GM23338 (cell line): Measurements from ENCODE around the gene GPR78. TPM values are rescaled to one million over a fixed set of nuclear protein-coding genes. Genes with fewer than 3 reads are reported as not detected.

Experiments used
- ATAC-seq: fragments of 200-7000 bp; cut with Tn5 transposase; 3 replicates; pipeline ENCODE4 v1.9.1; 2020
- DNase-seq: peaks from one replicate; pipeline ENCODE4 v3.0.0-alpha.2; 2015; ENCODE audit warnings: low spot score
- H2AFZ ChIP-seq: fragments of 200-600 bp; sonication (generic); 2 replicates; pipeline ENCODE4 v1.8.0; 2016; ENCODE audit warnings: antibody characterized with exemption, mild to moderate bottlenecking, moderate library complexity
- H3F3A ChIP-seq: fragments of 200-600 bp; sonication (generic); replicated peaks from 2 replicates; pipeline ENCODE4 v1.8.0; 2017; ENCODE audit warnings: antibody characterized with exemption, mixed run types, low read depth
- H3K27ac ChIP-seq: fragments of 200-600 bp; sonication (generic); 2 replicates; pipeline ENCODE4 v1.6.1; 2016; ENCODE audit warnings: low read depth
- H3K27me3 ChIP-seq: fragments of 200-600 bp; sonication (generic); 2 replicates; pipeline ENCODE4 v1.8.0; 2016; ENCODE audit warnings: mild to moderate bottlenecking, mixed run types, moderate library complexity; ENCODE audit not compliant: insufficient read depth
- H3K36me3 ChIP-seq: fragments of 200-600 bp; sonication (generic); 2 replicates; pipeline ENCODE4 v1.8.0; 2016; ENCODE audit warnings: mild to moderate bottlenecking; ENCODE audit not compliant: insufficient read depth
- H3K4me1 ChIP-seq: fragments of 200-600 bp; sonication (generic); 2 replicates; pipeline ENCODE4 v1.8.0; 2016; ENCODE audit warnings: mild to moderate bottlenecking, moderate library complexity; ENCODE audit not compliant: insufficient read depth
- H3K4me2 ChIP-seq: fragments of 200-600 bp; sonication (generic); 2 replicates; pipeline ENCODE4 v1.7.1; 2017; ENCODE audit warnings: mixed run types
- H3K4me3 ChIP-seq: fragments of 200-600 bp; sonication (generic); 2 replicates; pipeline ENCODE4 v1.6.1; 2016; ENCODE audit warnings: mixed run types
- H3K79me2 ChIP-seq: fragments of 200-600 bp; sonication (generic); replicated peaks from 2 replicates; pipeline ENCODE4 v1.8.0; 2017; ENCODE audit warnings: mild to moderate bottlenecking; ENCODE audit not compliant: insufficient read depth
- H3K9me2 ChIP-seq: fragments of 200-600 bp; sonication (generic); 2 replicates; pipeline ENCODE4 v1.8.0; 2017; ENCODE audit not compliant: insufficient read depth
- H4K20me1 ChIP-seq: fragments of 200-600 bp; sonication (generic); replicated peaks from 2 replicates; pipeline ENCODE4 v1.8.0; 2017; ENCODE audit warnings: mild to moderate bottlenecking; ENCODE audit not compliant: insufficient read depth
- H3K27ac Mint-ChIP-seq: 2 replicates; pipeline ENCODE4 v1.8.0; 2020; ENCODE audit warnings: inconsistent platforms, mild to moderate bottlenecking, moderate library complexity, mixed read lengths
- H3K27me3 Mint-ChIP-seq: 3 replicates; pipeline ENCODE4 v1.8.0; 2022; ENCODE audit warnings: low read depth, mild to moderate bottlenecking, moderate library complexity, mixed read lengths, inconsistent platforms; ENCODE audit not compliant: insufficient read depth, poor library complexity
- H3K36me3 Mint-ChIP-seq: 3 replicates; pipeline ENCODE4 v1.8.0; 2021; ENCODE audit warnings: low read depth, mild to moderate bottlenecking, inconsistent platforms, moderate library complexity, mixed read lengths
- H3K4me1 Mint-ChIP-seq: 3 replicates; pipeline ENCODE4 v1.8.0; 2020; ENCODE audit warnings: mild to moderate bottlenecking, inconsistent platforms, mixed read lengths
- H3K4me3 Mint-ChIP-seq: 3 replicates; pipeline ENCODE4 v1.8.0; 2021; ENCODE audit warnings: moderate library complexity, mild to moderate bottlenecking, inconsistent platforms, mixed read lengths
- H3K9me3 Mint-ChIP-seq: 3 replicates; pipeline ENCODE4 v1.8.0; 2020; ENCODE audit warnings: moderate library complexity, mild to moderate bottlenecking, inconsistent platforms, mixed read lengths
- CREB1 ChIP-seq: fragments of 250-450 bp; sonication (Bioruptor Pico); IDR thresholded peaks from 2 replicates; pipeline ENCODE4 v1.5.0; 2020; ENCODE audit warnings: low read depth, mild to moderate bottlenecking, moderate library complexity
- CTCF ChIP-seq, 2 experiments: fragments of 200-600 bp in 1 of 2; sonication (generic) in 1 of 2; conservative IDR thresholded peaks; 2 replicates each; pipeline versions ENCODE4 v1.5.1 to v1.6.1; 2016 to 2017; ENCODE audit warnings: antibody characterized with exemption in 2 of 2, low read depth in 2 of 2, mild to moderate bottlenecking in 2 of 2, moderate library complexity in 1 of 2
- ETS1 ChIP-seq: IDR thresholded peaks from 2 replicates; pipeline ENCODE4 v1.6.1; 2016; ENCODE audit warnings: antibody characterized with exemption
- EZH2 ChIP-seq: fragments of 200-600 bp; sonication (generic); IDR thresholded peaks from one replicate; pipeline ENCODE4 v1.8.0; 2017; ENCODE audit warnings: antibody characterized with exemption, mild to moderate bottlenecking, low read depth; ENCODE audit not compliant: unreplicated experiment
- EZH2phosphoT487 ChIP-seq: fragments of 200-600 bp; sonication (generic); IDR thresholded peaks from one replicate; pipeline ENCODE4 v1.8.1; 2018; ENCODE audit warnings: antibody characterized with exemption; ENCODE audit not compliant: unreplicated experiment
- REST ChIP-seq: IDR thresholded peaks from one replicate; pipeline ENCODE4 v1.6.1; 2018; ENCODE audit warnings: antibody characterized with exemption; ENCODE audit not compliant: unreplicated experiment
- STAT1 ChIP-seq: IDR thresholded peaks from one replicate; pipeline ENCODE4 v1.6.1; 2016; ENCODE audit warnings: antibody characterized with exemption; ENCODE audit not compliant: unreplicated experiment
- ZNF114 ChIP-seq: fragments of 250-450 bp; sonication (Bioruptor Pico); IDR thresholded peaks from 2 replicates; pipeline ENCODE4 v1.5.0; 2020; ENCODE audit warnings: mild to moderate bottlenecking, moderate library complexity
- ZNF331 ChIP-seq: fragments of 250-450 bp; sonication (Bioruptor Pico); IDR thresholded peaks from 2 replicates; pipeline ENCODE4 v1.5.0; 2020; ENCODE audit warnings: low read depth, mild to moderate bottlenecking, moderate library complexity
- polyA plus RNA-seq: library from polyadenylated mRNA; unstranded; fragments of >200 nt; fragmentation: Nextera tagmentation; extraction: Ambion mirVana; gene quantifications from 2 replicates; pipeline ENCODE4 v1.2.1, GENCODE V29; 2016
- total RNA-seq: library from RNA; depleted of rRNA; stranded (reverse); fragments of >200 nt; shearing (Covaris generic); gene quantifications from 2 replicates; pipeline ENCODE4 v1.2.3, GENCODE V29; 2014

Gene GPR78
- total and polyA plus RNA-seq, 2 experiments from 2014 or later, result 0.82 to 2.7 TPM

GRCh38 chr4:8599657-8600056 is 19.5 kb downstream of the GPR78 start:
- no peaks in the 10 kb centered on the region for H3K9me2 ChIP-seq
- no peaks in the 10 kb centered on the region for H3K27me3 ChIP-seq
- no peaks in the 10 kb centered on the region for H3K36me3 ChIP-seq
- no peaks in the 10 kb centered on the region for H3F3A ChIP-seq
- H2AFZ ChIP-seq, result no peak overlapping the region
- Mint-ChIP-seq H3K27me3 (peaks cover 1% of the 10 kb centered on the region), H3K9me3 (no peaks in the 10 kb centered on the region), H3K4me3 (no peak overlapping the region), H3K4me1 (no peaks in the 10 kb centered on the region; the same call in none of the 3 replicates), H3K27ac (no peak overlapping the region), H3K36me3 (peaks cover 6% of the 10 kb centered on the region)
- H3K4me2 ChIP-seq, result no peak overlapping the region
- H3K79me2 ChIP-seq, result peaks cover 12% of the 10 kb centered on the region
- ATAC-seq (no peak), DNase-seq (no peak)
- no peak overlapping the region for H3K4me3 ChIP-seq
- peaks cover 8% of the 10 kb centered on the region; the same call in 1 of the 2 replicates for H4K20me1 ChIP-seq
- TF ChIP-seq CTCF (conservative IDR thresholded peaks at IDR 0.05; ENCODE audit: low read depth in 2 of 2) (no peak), CREB1 (CRISPR knock-in tag) (no peak), EZH2 (no peak), ETS1 (no peak)
- no peak overlapping the region for H3K27ac ChIP-seq
- H3K4me1 ChIP-seq, result no peaks in the 10 kb centered on the region

GRCh38 chr4:8600266-8600665 is 20.1 kb downstream of the GPR78 start:
- no peaks in the 10 kb centered on the region for H3K9me3 Mint-ChIP-seq
- no peak overlapping the region for H3K4me3 ChIP-seq
- H3K9me2 ChIP-seq, result no peaks in the 10 kb centered on the region
- no peaks in the 10 kb centered on the region; the same call in 1 of the 3 replicates for H3K4me1 Mint-ChIP-seq
- H3F3A ChIP-seq, result no peaks in the 10 kb centered on the region
- peaks cover 1% of the 10 kb centered on the region for H3K27me3 Mint-ChIP-seq
- no peak overlapping the region for H2AFZ ChIP-seq
- H3K27ac ChIP-seq, result no peak overlapping the region
- no peak overlapping the region for H3K4me3 Mint-ChIP-seq
- H3K4me2 ChIP-seq, result no peak overlapping the region
- no peak for ATAC-seq
- peaks cover 6% of the 10 kb centered on the region for H3K79me2 ChIP-seq
- H4K20me1 ChIP-seq, result peaks cover 2% of the 10 kb centered on the region; the same call in 1 of the 2 replicates
- no peak overlapping the region for H3K27ac Mint-ChIP-seq
- no peaks in the 10 kb centered on the region for H3K4me1 ChIP-seq
- no peaks in the 10 kb centered on the region for H3K36me3 ChIP-seq
- DNase-seq, result no peak
- H3K27me3 ChIP-seq, result no peaks in the 10 kb centered on the region
- peaks cover 6% of the 10 kb centered on the region for H3K36me3 Mint-ChIP-seq
- TF ChIP-seq REST (no peak), ZNF114 (CRISPR knock-in tag) (no peak), CREB1 (CRISPR knock-in tag) (no peak), EZH2 (no peak), STAT1 (no peak), ZNF331 (CRISPR knock-in tag) (no peak), ETS1 (no peak), EZH2phosphoT487 (no peak), CTCF (conservative IDR thresholded peaks at IDR 0.05; ENCODE audit: low read depth in 2 of 2) (no peak)
